GM12878 (cell line): Measurements from ENCODE around the gene TMEM26. TPM values are rescaled to one million over a fixed set of nuclear protein-coding genes. Genes with fewer than 3 reads are reported as not detected.

Experiments
- ATAC-seq: fragments of 200-7000 bp; cut with Tn5 transposase; 3 replicates; pipeline ENCODE4 v1.9.1; 2020; ENCODE audit warnings: mild to moderate bottlenecking, moderate library complexity
- BruUV-seq: library from RNA; stranded (reverse); fragments of 400-500 nt; replicated peaks from 2 replicates; lab custom pipeline; 2021; lab: Mats Ljungman, UMichigan
- CTCF ChIA-PET: fragments of 300-600 bp; sonication (Branson Sonifier 250); formaldehyde crosslinking; extraction: SDS; loops from one replicate; lab custom pipeline; 2021; ENCODE audit warnings: inconsistent platforms; lab: Yijun Ruan, JAX
- POLR2A ChIA-PET: fragments of 350-600 bp; formaldehyde crosslinking; extraction: SDS; loops from one replicate; lab custom pipeline; 2021; ENCODE audit warnings: inconsistent platforms; lab: Charles Lee
- RAD21 ChIA-PET: fragments of 300-600 bp; sonication (Branson Sonifier 250); formaldehyde crosslinking; loops from one replicate; lab custom pipeline; 2023; ENCODE audit warnings: antibody characterized with exemption; ENCODE audit not compliant: unreplicated experiment; lab: Charles Lee
- SMC1A ChIA-PET: fragments of 300-600 bp; sonication (Branson Sonifier 250); formaldehyde crosslinking; loops from one replicate; lab custom pipeline; 2023; ENCODE audit not compliant: unreplicated experiment, uncharacterized antibody; lab: Charles Lee
- DNase-seq: peaks from one replicate; pipeline ENCODE4 v3.0.0-alpha.2; 2011; ENCODE audit warnings: low read depth, low spot score
- FAIRE-seq: peaks from 3 replicates; lab custom pipeline; 2011; peaks lifted over from hg19 to GRCh38; lab: Jason Lieb, UNC
- H2AFZ ChIP-seq: 2 replicates; pipeline ENCODE4 v1.6.0; 2011; ENCODE audit warnings: low read depth, low read length, control low read depth; ENCODE audit not compliant: control insufficient read depth
- H3K27ac ChIP-seq: 2 replicates; pipeline ENCODE4 v1.5.1; 2011; ENCODE audit warnings: control low read depth; ENCODE audit not compliant: control insufficient read depth, insufficient read depth
- H3K27me3 ChIP-seq, 2 experiments: replicated peaks in 1 of 2; 2 replicates each; pipeline versions ENCODE4 v1.6.0 to v1.6.1; 2011; ENCODE audit warnings: low read length in 1 of 2; ENCODE audit not compliant: control insufficient read depth in 2 of 2, insufficient read depth in 2 of 2
- H3K36me3 ChIP-seq, 2 experiments: 2 replicates each; pipeline ENCODE4 v1.5.1; 2011; ENCODE audit warnings: low read length in 1 of 2; ENCODE audit not compliant: control insufficient read depth in 2 of 2, insufficient read depth in 2 of 2
- H3K4me1 ChIP-seq: 2 replicates; pipeline ENCODE4 v1.6.1; 2011; ENCODE audit warnings: mild to moderate bottlenecking, low read length, moderate library complexity, mixed read lengths; ENCODE audit not compliant: control insufficient read depth, insufficient read depth
- H3K4me2 ChIP-seq: 2 replicates; pipeline ENCODE4 v1.6.0; 2011; ENCODE audit warnings: control low read depth; ENCODE audit not compliant: control insufficient read depth, insufficient read depth
- H3K4me3 ChIP-seq: fragments of 200-600 bp; sonication (generic); 2 replicates; pipeline ENCODE4 v1.5.1; 2016
- H3K79me2 ChIP-seq: 2 replicates; pipeline ENCODE4 v1.6.0; 2011; ENCODE audit warnings: low read length; ENCODE audit not compliant: control insufficient read depth, insufficient read depth
- H3K9ac ChIP-seq: 2 replicates; pipeline ENCODE4 v1.8.0; 2011; ENCODE audit warnings: low read length, control low read depth, mixed read lengths; ENCODE audit not compliant: control insufficient read depth, insufficient read depth
- H3K9me3 ChIP-seq: replicated peaks from 3 replicates; pipeline ENCODE4 v1.5.1; 2011; ENCODE audit warnings: mild to moderate bottlenecking, low read length; ENCODE audit not compliant: control insufficient read depth, insufficient read depth
- H4K20me1 ChIP-seq: 2 replicates; pipeline ENCODE4 v1.6.0; 2011; ENCODE audit not compliant: control insufficient read depth, insufficient read depth
- CREB1 ChIP-seq: IDR thresholded peaks from 2 replicates; pipeline ENCODE4 v1.6.1; 2012; ENCODE audit warnings: low read depth, mild to moderate bottlenecking, inconsistent platforms
- DPF2 ChIP-seq: fragments of 450-650 bp; IDR thresholded peaks from 2 replicates; pipeline ENCODE4 v1.6.1; 2017; ENCODE audit warnings: mild to moderate bottlenecking
- E2F4 ChIP-seq: IDR thresholded peaks from 2 replicates; pipeline ENCODE4 v1.6.1; 2012; ENCODE audit warnings: low read depth, low read length, improper control_type of control experiment
- E4F1 ChIP-seq: fragments of 450-650 bp; IDR thresholded peaks from 2 replicates; pipeline ENCODE4 v1.6.1; 2018; ENCODE audit warnings: borderline replicate concordance, mild to moderate bottlenecking; ENCODE audit not compliant: partially characterized antibody
- ELK1 ChIP-seq: IDR thresholded peaks from 2 replicates; pipeline ENCODE4 v1.6.1; 2012; ENCODE audit warnings: low read depth, low read length, improper control_type of control experiment
- FOXM1 ChIP-seq: IDR thresholded peaks from 2 replicates; pipeline ENCODE4 v1.6.1; 2012; ENCODE audit warnings: low read depth, mild to moderate bottlenecking, inconsistent platforms, low read length, moderate library complexity
- IKZF1 ChIP-seq: fragments of 450-650 bp; conservative IDR thresholded peaks from 2 replicates; pipeline ENCODE4 v1.6.1; 2017; ENCODE audit warnings: antibody characterized with exemption, mild to moderate bottlenecking
- MLLT1 ChIP-seq: fragments of 450-650 bp; IDR thresholded peaks from 2 replicates; pipeline ENCODE4 v1.6.1; 2016; ENCODE audit warnings: mild to moderate bottlenecking
- NR2C1 ChIP-seq: fragments of 450-650 bp; IDR thresholded peaks from 2 replicates; pipeline ENCODE4 v1.6.1; 2017; ENCODE audit warnings: antibody characterized with exemption, mild to moderate bottlenecking, moderate library complexity
- RELB ChIP-seq: fragments of 450-650 bp; IDR thresholded peaks from 2 replicates; pipeline ENCODE4 v1.6.1; 2017; ENCODE audit warnings: low read depth, mild to moderate bottlenecking, moderate library complexity
- SKIL ChIP-seq: fragments of 450-650 bp; IDR thresholded peaks from 2 replicates; pipeline ENCODE4 v1.6.1; 2017; ENCODE audit warnings: mild to moderate bottlenecking, low read depth, inconsistent platforms; ENCODE audit not compliant: poor library complexity, severe bottlenecking
- SPI1 ChIP-seq: IDR thresholded peaks from 2 replicates; pipeline ENCODE4 v1.6.1; 2011; ENCODE audit warnings: low read depth, mild to moderate bottlenecking, low read length, moderate library complexity, borderline replicate concordance; ENCODE audit not compliant: insufficient read depth
- SREBF2 ChIP-seq: IDR thresholded peaks from 2 replicates; pipeline ENCODE4 v1.6.1; 2012; ENCODE audit warnings: mild to moderate bottlenecking, low read length
- ZNF217 ChIP-seq: fragments of 450-650 bp; IDR thresholded peaks from 2 replicates; pipeline ENCODE4 v1.6.1; 2017; ENCODE audit warnings: antibody characterized with exemption, mild to moderate bottlenecking
- ZNF622 ChIP-seq: fragments of 450-650 bp; IDR thresholded peaks from 2 replicates; pipeline ENCODE4 v1.6.1; 2017; ENCODE audit warnings: mild to moderate bottlenecking, inconsistent platforms
- WGBS: methylation state at CpG from one replicate; pipeline ENCODE4 v1.1.6; 2016; ENCODE audit warnings: low lambda C conversion rate; ENCODE audit not compliant: insufficient replicate concordance, insufficient coverage; ENCODE audit errors: missing lambda C conversion rate; 5-methylcytosine and 5-hydroxymethylcytosine counted together
- in situ Hi-C: fragments of 300-500 bp; cut with MboI; formaldehyde crosslinking; loops from 9 replicates; pipeline ENCODE4 v1.14.3; 2018; ENCODE audit warnings: mixed read lengths
- intact Hi-C: fragments of 100-400 bp; cut with micrococcal nuclease; formaldehyde crosslinking; loops from one replicate; pipeline ENCODE4 v1.14.2; 2022; ENCODE audit not compliant: unreplicated experiment
- polyA plus RNA-seq, 11 experiments: library from polyadenylated mRNA; depleted of rRNA in 4 of 11; unstranded in 6 of 11; stranded (reverse) in 5 of 11; fragments of >200 nt; fragmentation: Nextera tagmentation in 4 of 11; fragmentation: Illumina TruSeq in 1 of 11; extraction: Ambion mirVana in 4 of 11; extraction: Trizol in 1 of 11; gene quantifications; 1 replicate in 1 of 11; 2 replicates in 10 of 11; pipeline versions ENCODE4 v1.2.1 to v1.2.3, GENCODE V29; 2011 to 2016; ENCODE audit warnings: inconsistent platforms in 2 of 11, missing spikeins in 2 of 11, low read depth in 1 of 11
- total RNA-seq, 4 experiments: library from RNA; depleted of rRNA in 3 of 4; stranded (reverse); fragments of >200 nt in 3 of 4; fragmentation: Illumina TruSeq in 1 of 4; extraction: Trizol in 1 of 4; gene quantifications; 2 replicates each; pipeline versions ENCODE4 v1.2.1 to v1.2.3, GENCODE V29; 2013 to 2021

The TMEM26 gene
- total and polyA plus RNA-seq, 10 of the 15 experiments (the other 5 are each of a cell fraction or from before 2014, with no cell fraction given), result not detected

GRCh38 chr10:61409157-61409556 is 44.0 kb downstream of the TMEM26 start:
- no peak for ATAC-seq
- no peak overlapping the region for H2AFZ ChIP-seq
- H3K4me2 ChIP-seq, result no peak overlapping the region
- 38% methylated on average over 7 of the region's 7 CpGs for WGBS
- FAIRE-seq, result no peak
- ChIA-PET RAD21 (no interaction called here), POLR2A (no interaction called here), CTCF (no interaction called here), SMC1A (no interaction called here)
- no peak overlapping the region for H3K27ac ChIP-seq
- no peak for DNase-seq
- BruUV-seq, result no TSS peak
- H3K36me3 ChIP-seq, result no peaks in the 10 kb centered on the region
- H3K9me3 ChIP-seq, result no peaks in the 10 kb centered on the region
- H3K4me3 ChIP-seq, result no peak overlapping the region
- no peaks in the 10 kb centered on the region for H3K4me1 ChIP-seq
- intact Hi-C loops, result no loop called here
- no peak overlapping the region for H3K9ac ChIP-seq
- in situ Hi-C loops, result no loop called here
- no peaks in the 10 kb centered on the region for H3K79me2 ChIP-seq
- no peaks in the 10 kb centered on the region for H3K27me3 ChIP-seq
- H4K20me1 ChIP-seq, result no peaks in the 10 kb centered on the region
- TF ChIP-seq E2F4 (no peak), E4F1 (no peak), IKZF1 (no peak), NR2C1 (no peak), DPF2 (no peak), SPI1 (no peak), MLLT1 (no peak), ZNF622 (no peak), SREBF2 (no peak), ELK1 (no peak), FOXM1 (no peak), RELB (no peak), SKIL (no peak), CREB1 (no peak), ZNF217 (no peak)
